GM12864 (cell line): Measurements from ENCODE around the gene OR10G8.

Experiments used
- DNase-seq: peaks from one replicate; pipeline ENCODE4 v3.0.0-alpha.2; 2011; ENCODE audit warnings: low read depth
- H3K4me3 ChIP-seq: 2 replicates; pipeline ENCODE4 v1.5.1; 2011; ENCODE audit warnings: mild to moderate bottlenecking, low read depth, low read length, control low read depth
- TF ChIP-seq, protein P1 (sequence below): IDR thresholded peaks from 2 replicates; pipeline ENCODE4 v1.5.1; 2011; ENCODE audit warnings: low read depth, mild to moderate bottlenecking, moderate library complexity, low read length, control low read depth, inconsistent platforms; ENCODE audit errors: missing control alignments

The OR10G8 gene

GRCh38 chr11:124070915-124071622 is 44.5 kb downstream of the OR10G8 start:
- no peak overlapping the region for H3K4me3 ChIP-seq
- peak; percentile 76 for DNase-seq
- TF ChIP-seq, protein P1, sequence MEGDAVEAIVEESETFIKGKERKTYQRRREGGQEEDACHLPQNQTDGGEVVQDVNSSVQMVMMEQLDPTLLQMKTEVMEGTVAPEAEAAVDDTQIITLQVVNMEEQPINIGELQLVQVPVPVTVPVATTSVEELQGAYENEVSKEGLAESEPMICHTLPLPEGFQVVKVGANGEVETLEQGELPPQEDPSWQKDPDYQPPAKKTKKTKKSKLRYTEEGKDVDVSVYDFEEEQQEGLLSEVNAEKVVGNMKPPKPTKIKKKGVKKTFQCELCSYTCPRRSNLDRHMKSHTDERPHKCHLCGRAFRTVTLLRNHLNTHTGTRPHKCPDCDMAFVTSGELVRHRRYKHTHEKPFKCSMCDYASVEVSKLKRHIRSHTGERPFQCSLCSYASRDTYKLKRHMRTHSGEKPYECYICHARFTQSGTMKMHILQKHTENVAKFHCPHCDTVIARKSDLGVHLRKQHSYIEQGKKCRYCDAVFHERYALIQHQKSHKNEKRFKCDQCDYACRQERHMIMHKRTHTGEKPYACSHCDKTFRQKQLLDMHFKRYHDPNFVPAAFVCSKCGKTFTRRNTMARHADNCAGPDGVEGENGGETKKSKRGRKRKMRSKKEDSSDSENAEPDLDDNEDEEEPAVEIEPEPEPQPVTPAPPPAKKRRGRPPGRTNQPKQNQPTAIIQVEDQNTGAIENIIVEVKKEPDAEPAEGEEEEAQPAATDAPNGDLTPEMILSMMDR = peak; percentile 59

- no peak for DNase-seq
- no peak overlapping the region for H3K4me3 ChIP-seq
- TF ChIP-seq, protein P1 = no peak
Measured at GRCh38 chr11:124071623-124071948, 45.0 kb downstream of the OR10G8 start.

- H3K4me3 ChIP-seq = no peak overlapping the region
- DNase-seq = no peak
- TF ChIP-seq, protein P1 = no peak
Measured at GRCh38 chr11:124072147-124072546, 45.5 kb downstream of the OR10G8 start.

DNA sequence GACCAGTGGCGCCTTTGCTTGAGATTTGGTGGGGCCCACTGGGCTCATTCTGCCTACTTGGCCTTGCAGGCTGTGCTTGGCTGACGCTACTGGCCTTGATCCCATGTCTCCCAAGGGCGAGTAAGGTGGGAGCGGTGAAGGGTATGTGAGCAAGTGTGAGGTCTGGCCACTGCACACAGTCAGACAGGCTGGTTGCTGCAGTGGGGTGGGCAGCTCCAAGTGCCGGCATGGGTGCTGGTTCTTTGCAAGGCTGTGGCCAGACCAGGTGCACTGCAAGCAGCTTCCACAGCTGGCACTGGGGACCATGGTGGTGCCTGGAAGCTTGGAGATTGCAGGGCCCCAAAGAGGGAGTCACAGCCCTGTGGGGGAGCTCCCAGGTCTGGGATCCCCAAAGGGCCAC is 48.0 kb downstream of the OR10G8 start:
- no peak overlapping the region for H3K4me3 ChIP-seq
- TF ChIP-seq, protein P1 = no peak
- no peak for DNase-seq

- H3K4me3 ChIP-seq = no peak overlapping the region
- DNase-seq = no peak
- TF ChIP-seq, protein P1 = no peak
Measured at GRCh38 chr11:124075492-124075840, 48.9 kb downstream of the OR10G8 start.

DNA sequence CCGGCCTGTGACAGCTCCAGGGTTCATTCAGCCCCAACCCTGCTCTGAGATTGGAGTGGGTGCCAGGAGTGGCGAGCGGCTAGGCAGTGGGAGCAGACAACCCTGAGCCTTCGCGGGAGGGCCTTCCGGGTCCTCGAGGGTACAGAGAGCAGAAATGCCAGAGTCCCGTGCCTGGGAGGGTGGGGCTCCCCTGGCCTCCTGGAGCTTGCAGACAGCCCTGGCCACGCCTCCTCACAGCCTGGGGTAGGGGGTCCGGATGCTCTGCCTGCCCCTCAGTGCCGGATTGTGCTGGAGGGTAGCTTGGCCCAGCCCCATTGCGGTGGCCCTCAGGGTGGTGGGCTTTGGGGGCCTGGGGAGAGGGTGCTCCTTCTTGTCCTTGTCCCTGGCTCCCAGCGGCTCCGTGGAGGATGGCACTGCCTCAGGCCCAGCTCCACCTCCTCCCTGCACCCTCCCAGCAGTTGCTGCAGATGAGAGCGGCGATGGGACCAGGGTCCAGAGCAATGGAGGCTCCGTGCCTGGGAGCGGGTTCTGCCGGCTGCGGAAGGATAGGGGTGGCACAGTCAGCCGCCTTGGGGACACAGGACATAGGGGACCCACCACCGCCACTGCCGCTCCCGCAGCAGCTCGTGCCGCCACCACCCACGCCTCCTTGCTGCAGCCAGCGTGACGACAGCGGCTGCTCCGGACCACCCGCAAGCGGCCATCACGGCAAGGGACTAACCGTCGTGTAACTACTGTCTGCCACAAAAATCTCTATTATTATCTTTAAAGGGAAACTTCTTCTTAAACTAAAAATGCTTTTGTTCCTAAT is 49.4 kb downstream of the OR10G8 start:
- H3K4me3 ChIP-seq = peak overlapping the region; percentile 32
- DNase-seq = no peak

More for the DNA sequence above, 49.4 kb downstream of the OR10G8 start:
- TF ChIP-seq, protein P1 = no peak
